Adrenal gland (tissue), 12 donors: ENCODE measurements around the gene KCNMA1. TPM values are rescaled to one million over a fixed set of nuclear protein-coding genes. Genes with fewer than 3 reads are reported as not detected.
"Not testable (repeated sequence)": the region's sequence is repeated elsewhere in the genome, so short reads cannot be mapped to it uniquely, and the experiment has no call there.

Source experiments
- DNase-seq, 7 donors: peaks; one replicate each; pipeline ENCODE4 v3.0.0-alpha.2; 2019 to 2020
- H3K27ac ChIP-seq, 5 donors: fragments of 200-600 bp; sonication (generic) in 4 of 5; 1 replicate in 3 of 5; 2 replicates in 2 of 5; pipeline versions ENCODE4 v1.5.1 to v1.8.0; 2016 to 2020; ENCODE audit warnings: mild to moderate bottlenecking in 1 of 5
- H3K27me3 ChIP-seq: fragments of 200-600 bp; 2 replicates; pipeline ENCODE4 v1.8.0; 2021
- H3K36me3 ChIP-seq, 2 donors: fragments of 200-600 bp; replicated peaks in 1 of 2; 1 replicate in 1 of 2; 2 replicates in 1 of 2; pipeline versions ENCODE4 v1.5.1 to v1.8.0; 2018 to 2022
- H3K4me1 ChIP-seq, 2 donors: fragments of 200-600 bp; replicated peaks in 1 of 2; 1 replicate in 1 of 2; 2 replicates in 1 of 2; pipeline versions ENCODE4 v1.5.1 to v1.8.0; 2018 to 2021
- H3K4me3 ChIP-seq, 4 donors: fragments of 200-600 bp; sonication (generic) in 3 of 4; one replicate each; pipeline ENCODE4 v1.5.1; 2016 to 2018
- H3K9me3 ChIP-seq, 3 donors: fragments of 200-600 bp; sonication (generic) in 1 of 3; replicated peaks in 1 of 3; 1 replicate in 2 of 3; 2 replicates in 1 of 3; pipeline versions ENCODE4 v1.5.1 to v1.8.0; 2016 to 2021
- CTCF ChIP-seq, 6 experiments: fragments of 450-650 bp in 4 of 6; fragments of 200-600 bp in 2 of 6; sonication (generic) in 1 of 6; IDR thresholded peaks; 1 replicate in 5 of 6; 2 replicates in 1 of 6; pipeline versions ENCODE4 v1.5.1 to v1.8.0; 2016 to 2021; ENCODE audit warnings: antibody characterized with exemption in 6 of 6, mild to moderate bottlenecking in 2 of 6, moderate library complexity in 1 of 6
- POLR2A ChIP-seq, 2 donors: fragments of 450-650 bp; IDR thresholded peaks; one replicate each; pipeline ENCODE4 v1.6.1; 2017; ENCODE audit warnings: antibody characterized with exemption in 2 of 2, mild to moderate bottlenecking in 2 of 2, moderate library complexity in 1 of 2
- WGBS, 4 donors: extraction: QIAGEN DNeasy Blood & Tissue Kit in 2 of 4; methylation state at CpG; one replicate each; pipeline versions ENCODE4 v1.1.5 to v1.1.7; 2013 to 2017; 5-methylcytosine and 5-hydroxymethylcytosine counted together
- intact Hi-C, 2 donors: fragments of 100-400 bp; cut with DNase I; formaldehyde crosslinking; loops; one replicate each; pipeline versions ENCODE4 v1.14.1 to v1.15.0; 2022 to 2023
- polyA plus RNA-seq, 3 donors: library from polyadenylated mRNA; stranded (reverse); fragments of 200-250 nt in 2 of 3; fragments of 350-450 nt in 1 of 3; fragmentation: Illumina TruSeq in 1 of 3; extraction: RNeasy Lipid Tissue Mini Kit (QIAGEN cat#74804) in 1 of 3; gene quantifications; one replicate each; pipeline ENCODE4 v1.2.3, GENCODE V29; 2013 to 2014
- total RNA-seq, 9 donors: library from RNA; depleted of rRNA in 4 of 9; stranded (reverse); fragments of >200 nt in 4 of 9; fragments of 120-200 nt in 1 of 9; fragmentation: NEBNext Ultra II Directional in 1 of 9; extraction: Animal tissue kit (Norgen Biotek cat#: 25700) in 1 of 9; gene quantifications; one replicate each; pipeline versions ENCODE4 v1.1.0 to v1.2.4, GENCODE V29; 2013 to 2023
- donor health status: healthy with polysubstance abuse.
- donor health status: Bipolar disorder and iron deficiency.
- donor health status: DM: yes; HTN: yes; CAD: no.
- donor health status: DM: no; HTN: no; CAD: no.
- donor health status: DM: no; HTN: no; CAD: no.
- donor health status: DM: yes; HTN: yes; CAD: no.

The KCNMA1 gene
- total and polyA plus RNA-seq, 12 donors: 6.4 to 37.7 (median 13.4) TPM

- no peak overlapping the region for H3K4me3 ChIP-seq
- H3K27ac ChIP-seq: no peak overlapping the region
- H3K27me3 ChIP-seq: peaks cover 10% of the 10 kb centered on the region
- 71 to 85% (median 72%) methylated on average over 14 of the region's 14 CpGs for WGBS, 4 donors
- no peaks in the 10 kb centered on the region for H3K4me1 ChIP-seq
- intact Hi-C loops: no loop called here
- peak in 2 of 7 donors; percentile 10 to 31 for DNase-seq
- H3K9me3 ChIP-seq: no peaks in the 10 kb centered on the region
- TF ChIP-seq CTCF (IDR thresholded peaks at IDR 0.05) (no peak), POLR2A (IDR thresholded peaks at IDR 0.05) (no peak)
- H3K36me3 ChIP-seq: no peaks in the 10 kb centered on the region
Measured at GRCh38 chr10:77416311-77417135, 221.1 kb downstream of the KCNMA1 start.

- TF ChIP-seq POLR2A (IDR thresholded peaks at IDR 0.05) (no peak), CTCF (IDR thresholded peaks at IDR 0.05) (no peak)
- Histone ChIP-seq H3K36me3 (no peaks in the 10 kb centered on the region), H3K4me1 (no peaks in the 10 kb centered on the region), H3K27ac (no peak overlapping the region), H3K4me3 (no peak overlapping the region), H3K27me3 (peaks cover 14% of the 10 kb centered on the region), H3K9me3 (no peaks in the 10 kb centered on the region)
- no peak for DNase-seq
- intact Hi-C loops: no loop called here
- 79 to 90% (median 84%) methylated on average over 6 of the region's 6 CpGs for WGBS, 4 donors
Measured at GRCh38 chr10:77415313-77415960, 222.2 kb downstream of the KCNMA1 start.

- Histone ChIP-seq H3K4me1 (no peaks in the 10 kb centered on the region), H3K27ac (no peak overlapping the region), H3K36me3 (no peaks in the 10 kb centered on the region), H3K9me3 (no peaks in the 10 kb centered on the region), H3K4me3 (no peak overlapping the region), H3K27me3 (peaks cover 14% of the 10 kb centered on the region)
- 78 to 92% (median 86%) methylated on average over 7 of the region's 7 CpGs for WGBS, 4 donors
- intact Hi-C loops: no loop called here
- TF ChIP-seq POLR2A (IDR thresholded peaks at IDR 0.05) (no peak), CTCF (IDR thresholded peaks at IDR 0.05) (no peak)
- no peak for DNase-seq
Measured at GRCh38 chr10:77413231-77413630, 224.4 kb downstream of the KCNMA1 start.

- H3K4me3 ChIP-seq, H3K36me3 ChIP-seq, H3K4me1 ChIP-seq, H3K9me3 ChIP-seq, DNase-seq, H3K27ac ChIP-seq, intact Hi-C loops: not testable (repeated sequence)
- WGBS, 4 donors: 80 to 86% (median 82%) methylated on average over 8 of the region's 8 CpGs
- peaks cover 14% of the 10 kb centered on the region for H3K27me3 ChIP-seq
Measured at GRCh38 chr10:77412573-77413133, 225.0 kb downstream of the KCNMA1 start.
